Measurements from ENCODE around the gene RNF14.

RNF14 gene

DNA sequence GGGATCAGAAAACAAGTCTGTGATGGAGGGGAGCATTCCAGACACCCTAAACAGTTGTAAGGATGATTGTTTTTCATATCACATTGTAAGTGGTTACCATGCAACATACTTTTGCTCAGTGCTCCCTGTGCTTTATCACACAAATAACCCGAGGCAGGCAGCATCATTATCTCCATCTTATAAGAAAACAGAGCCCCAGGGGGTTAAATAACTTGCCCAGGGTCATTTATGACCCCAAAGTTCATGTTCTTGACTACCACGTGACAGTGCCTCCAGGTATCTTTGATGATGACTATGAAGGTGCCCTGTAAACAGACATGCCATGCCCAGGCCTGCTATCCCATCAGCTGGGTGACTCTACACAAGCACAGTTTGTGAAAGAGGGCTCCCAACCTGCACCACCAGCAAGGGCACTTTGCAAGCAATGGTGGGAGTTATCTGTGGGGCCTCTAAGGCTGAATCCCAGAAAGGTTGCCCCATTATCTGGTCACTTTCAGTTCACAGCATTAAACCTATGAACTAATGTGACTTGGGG, 34.4 kb downstream of the RNF14 start:
- H3K27ac ChIP-seq (ENCODE audit: low read depth, low read length) = no peak overlapping the region
- no peak overlapping the region for H3K9ac ChIP-seq (ENCODE audit: low read depth in 1 of 2, low read length in 2 of 2)
- peaks cover 28 to 65% of the 10 kb centered on the region in 2 donors for H3K36me3 ChIP-seq (ENCODE audit: control insufficient read depth in 1 of 2, insufficient read depth in 2 of 2, low read length in 2 of 2)

DNA sequence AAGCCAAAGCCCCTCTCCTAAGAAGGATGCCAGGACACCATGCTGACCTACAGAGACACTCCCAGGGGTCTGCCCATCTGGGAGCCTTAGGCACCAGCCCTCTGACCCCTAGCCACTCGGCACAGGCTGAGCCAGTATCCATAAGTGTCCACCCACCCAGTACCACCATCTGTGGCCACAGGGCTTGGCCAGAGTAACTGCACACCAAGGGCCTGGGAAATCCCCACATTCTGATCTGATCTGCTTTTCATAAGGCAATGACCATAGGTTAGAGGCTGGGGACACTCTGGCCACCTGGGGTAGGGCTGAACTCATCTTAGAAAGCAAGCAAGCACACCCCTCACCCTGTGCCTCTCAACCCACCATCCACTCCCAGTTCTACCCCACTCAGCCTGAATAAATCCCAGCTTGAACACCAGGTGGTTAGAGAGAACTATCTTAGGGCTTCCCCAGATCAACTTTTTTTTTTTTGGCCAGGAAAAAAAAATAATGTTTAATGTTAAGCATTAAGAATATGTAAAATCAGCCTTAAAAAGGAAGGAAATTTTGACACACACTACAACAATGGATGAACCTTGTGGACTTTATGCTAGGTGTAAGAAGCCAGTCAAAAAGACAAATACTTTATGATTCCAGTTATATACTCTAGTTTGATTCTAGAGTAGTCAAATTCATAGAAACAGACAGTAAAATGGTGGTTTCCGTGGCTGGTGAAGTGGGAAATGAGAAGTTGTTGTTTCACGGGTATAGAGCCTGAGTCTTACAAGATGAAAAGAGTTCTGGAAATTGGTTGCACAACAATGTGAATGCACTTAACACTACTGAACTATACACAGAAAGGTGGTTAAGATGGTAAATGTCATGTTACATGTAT, 37.7 kb downstream of the RNF14 start:
- peaks cover 25 to 52% of the 10 kb centered on the region in 2 donors for H3K36me3 ChIP-seq (ENCODE audit: control insufficient read depth in 1 of 2, insufficient read depth in 2 of 2, low read length in 2 of 2)
- H3K4me3 ChIP-seq (ENCODE audit: low read depth in 1 of 2, low read length in 2 of 2) = no peak overlapping the region
- no peaks in the 10 kb centered on the region for H3K9me3 ChIP-seq (ENCODE audit: control insufficient read depth in 1 of 2, low read length in 2 of 2)
- no peak overlapping the region for H3K9ac ChIP-seq (ENCODE audit: low read depth in 1 of 2, low read length in 2 of 2)
- H3K4me1 ChIP-seq (ENCODE audit: control insufficient read depth in 1 of 2, insufficient read depth in 2 of 2, low read length in 2 of 2) = peaks cover 0 to under 1% of the 10 kb centered on the region in 2 donors
- H3K27me3 ChIP-seq (ENCODE audit: control insufficient read depth in 1 of 2, insufficient read depth in 2 of 2, low read length in 2 of 2) = no peaks in the 10 kb centered on the region
- no peak overlapping the region for H3K27ac ChIP-seq (ENCODE audit: low read depth, low read length)

More for the DNA sequence above, 34.4 kb downstream of the RNF14 start:
- Histone ChIP-seq H3K4me3 (ENCODE audit: low read depth in 1 of 2, low read length in 2 of 2) (no peak overlapping the region), H3K9me3 (ENCODE audit: control insufficient read depth in 1 of 2, low read length in 2 of 2) (no peaks in the 10 kb centered on the region), H3K4me1 (ENCODE audit: control insufficient read depth in 1 of 2, insufficient read depth in 2 of 2, low read length in 2 of 2) (no peaks in the 10 kb centered on the region), H3K27me3 (ENCODE audit: control insufficient read depth in 1 of 2, insufficient read depth in 2 of 2, low read length in 2 of 2) (no peaks in the 10 kb centered on the region)

GRCh38 chr5:142007237-142007544, 38.3 kb downstream of the RNF14 start:
- no peak overlapping the region for H3K4me3 ChIP-seq (ENCODE audit: low read depth in 1 of 2, low read length in 2 of 2)
- H3K36me3 ChIP-seq (ENCODE audit: control insufficient read depth in 1 of 2, insufficient read depth in 2 of 2, low read length in 2 of 2) = peaks cover 25 to 47% of the 10 kb centered on the region in 2 donors
- H3K9ac ChIP-seq (ENCODE audit: low read depth in 1 of 2, low read length in 2 of 2) = no peak overlapping the region
- peaks cover 0 to 7% of the 10 kb centered on the region in 2 donors for H3K4me1 ChIP-seq (ENCODE audit: control insufficient read depth in 1 of 2, insufficient read depth in 2 of 2, low read length in 2 of 2)
- no peaks in the 10 kb centered on the region for H3K9me3 ChIP-seq (ENCODE audit: control insufficient read depth in 1 of 2, low read length in 2 of 2)
- H3K27me3 ChIP-seq (ENCODE audit: control insufficient read depth in 1 of 2, insufficient read depth in 2 of 2, low read length in 2 of 2) = no peaks in the 10 kb centered on the region
- H3K27ac ChIP-seq (ENCODE audit: low read depth, low read length) = no peak overlapping the region

GRCh38 chr5:142008813-142009212, 39.9 kb downstream of the RNF14 start:
- no peak overlapping the region for H3K27ac ChIP-seq (ENCODE audit: low read depth, low read length)
- no peaks in the 10 kb centered on the region for H3K9me3 ChIP-seq (ENCODE audit: control insufficient read depth in 1 of 2, low read length in 2 of 2)
- no peaks in the 10 kb centered on the region for H3K27me3 ChIP-seq (ENCODE audit: control insufficient read depth in 1 of 2, insufficient read depth in 2 of 2, low read length in 2 of 2)
- peaks cover 8 to 14% of the 10 kb centered on the region in 2 donors for H3K4me1 ChIP-seq (ENCODE audit: control insufficient read depth in 1 of 2, insufficient read depth in 2 of 2, low read length in 2 of 2)
- peaks cover 19 to 35% of the 10 kb centered on the region in 2 donors for H3K36me3 ChIP-seq (ENCODE audit: control insufficient read depth in 1 of 2, insufficient read depth in 2 of 2, low read length in 2 of 2)
- no peak overlapping the region for H3K4me3 ChIP-seq (ENCODE audit: low read depth in 1 of 2, low read length in 2 of 2)
- H3K9ac ChIP-seq (ENCODE audit: low read depth in 1 of 2, low read length in 2 of 2) = no peak overlapping the region

GRCh38 chr5:142009886-142010285, 41.0 kb downstream of the RNF14 start:
- Histone ChIP-seq H3K27me3 (ENCODE audit: control insufficient read depth in 1 of 2, insufficient read depth in 2 of 2, low read length in 2 of 2) (no peaks in the 10 kb centered on the region), H3K9ac (ENCODE audit: low read depth in 1 of 2, low read length in 2 of 2) (no peak overlapping the region), H3K4me3 (ENCODE audit: low read depth in 1 of 2, low read length in 2 of 2) (no peak overlapping the region), H3K4me1 (ENCODE audit: control insufficient read depth in 1 of 2, insufficient read depth in 2 of 2, low read length in 2 of 2) (peaks cover 14 to 23% of the 10 kb centered on the region in 2 donors), H3K27ac (ENCODE audit: low read depth, low read length) (no peak overlapping the region), H3K36me3 (ENCODE audit: control insufficient read depth in 1 of 2, insufficient read depth in 2 of 2, low read length in 2 of 2) (peaks cover 12 to 25% of the 10 kb centered on the region in 2 donors), H3K9me3 (ENCODE audit: control insufficient read depth in 1 of 2, low read length in 2 of 2) (no peaks in the 10 kb centered on the region)

- peak overlapping the region; percentile 90 to 93 for H3K4me3 ChIP-seq (ENCODE audit: low read depth in 1 of 2, low read length in 2 of 2)
- H3K27me3 ChIP-seq (ENCODE audit: control insufficient read depth in 1 of 2, insufficient read depth in 2 of 2, low read length in 2 of 2) = no peaks in the 10 kb centered on the region
- H3K9ac ChIP-seq (ENCODE audit: low read depth in 1 of 2, low read length in 2 of 2) = no peak overlapping the region
- no peak overlapping the region for H3K27ac ChIP-seq (ENCODE audit: low read depth, low read length)
- no peaks in the 10 kb centered on the region for H3K9me3 ChIP-seq (ENCODE audit: control insufficient read depth in 1 of 2, low read length in 2 of 2)
- peaks cover 0 to 11% of the 10 kb centered on the region in 2 donors for H3K36me3 ChIP-seq (ENCODE audit: control insufficient read depth in 1 of 2, insufficient read depth in 2 of 2, low read length in 2 of 2)
- H3K4me1 ChIP-seq (ENCODE audit: control insufficient read depth in 1 of 2, insufficient read depth in 2 of 2, low read length in 2 of 2) = peaks cover 21 to 26% of the 10 kb centered on the region in 2 donors
These were observed 42.8 kb downstream of the RNF14 start for GRCh38 chr5:142011572-142012185.

GRCh38 chr5:142012186-142012785, 43.4 kb downstream of the RNF14 start:
- peak overlapping the region; percentile 90 to 93 for H3K4me3 ChIP-seq (ENCODE audit: low read depth in 1 of 2, low read length in 2 of 2)
- peaks cover 0 to 11% of the 10 kb centered on the region in 2 donors for H3K36me3 ChIP-seq (ENCODE audit: control insufficient read depth in 1 of 2, insufficient read depth in 2 of 2, low read length in 2 of 2)
- peak overlapping the region; percentile 11 for H3K27ac ChIP-seq (ENCODE audit: low read depth, low read length)
- no peaks in the 10 kb centered on the region for H3K27me3 ChIP-seq (ENCODE audit: control insufficient read depth in 1 of 2, insufficient read depth in 2 of 2, low read length in 2 of 2)
- no peaks in the 10 kb centered on the region for H3K9me3 ChIP-seq (ENCODE audit: control insufficient read depth in 1 of 2, low read length in 2 of 2)
- H3K4me1 ChIP-seq (ENCODE audit: control insufficient read depth in 1 of 2, insufficient read depth in 2 of 2, low read length in 2 of 2) = peaks cover 21 to 26% of the 10 kb centered on the region in 2 donors
- H3K9ac ChIP-seq (ENCODE audit: low read depth in 1 of 2, low read length in 2 of 2) = peak overlapping the region; percentile 89 to 93

DNA sequence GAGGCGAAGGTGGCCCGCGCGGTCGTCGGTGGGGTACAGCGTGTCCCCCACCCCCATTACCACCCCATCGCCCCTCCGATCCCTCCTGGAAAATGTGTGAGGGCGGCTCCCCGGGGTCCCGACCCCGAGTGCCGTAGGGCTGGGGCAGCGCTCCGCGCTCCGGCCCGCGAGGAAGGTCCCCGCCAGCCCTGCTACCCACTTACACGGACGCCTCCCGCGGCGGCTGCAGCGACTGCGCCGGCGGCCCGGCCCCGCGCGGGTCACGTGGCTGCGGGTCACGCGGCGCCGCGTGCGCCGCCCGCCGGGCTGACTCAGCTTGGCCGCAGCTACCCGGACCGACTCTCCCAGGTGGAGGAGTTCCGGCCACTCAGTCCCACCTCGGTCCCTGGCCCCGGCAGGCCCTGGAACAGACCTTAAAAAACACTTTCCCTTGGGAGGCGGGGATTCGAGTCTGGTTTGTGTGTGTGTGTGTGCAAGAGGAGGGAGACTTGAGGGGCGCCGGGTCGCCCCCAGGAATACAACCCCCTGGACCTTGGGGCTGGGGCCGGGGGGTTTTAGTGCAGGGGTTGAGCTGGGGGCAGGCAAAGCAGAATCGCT, 44.0 kb downstream of the RNF14 start, which contains the start of gene GNPDA1:
Gene GNPDA1 (minus strand): TSS at position 236 of the 597 bp plus-strand sequence. CDS start 992 bp downstream, outside the sequence.
- Histone ChIP-seq H3K27me3 (ENCODE audit: control insufficient read depth in 1 of 2, insufficient read depth in 2 of 2, low read length in 2 of 2) (no peaks in the 10 kb centered on the region), H3K27ac (ENCODE audit: low read depth, low read length) (peak within 1 kb of the TSS; percentile 22), H3K4me1 (ENCODE audit: control insufficient read depth in 1 of 2, insufficient read depth in 2 of 2, low read length in 2 of 2) (peaks cover 21 to 26% of the 10 kb centered on the region in 2 donors), H3K9ac (ENCODE audit: low read depth in 1 of 2, low read length in 2 of 2) (peak within 1 kb of the TSS; percentile 89 to 93), H3K4me3 (ENCODE audit: low read depth in 1 of 2, low read length in 2 of 2) (peak within 1 kb of the TSS; percentile 90 to 93), H3K9me3 (ENCODE audit: control insufficient read depth in 1 of 2, low read length in 2 of 2) (no peaks in the 10 kb centered on the region), H3K36me3 (ENCODE audit: control insufficient read depth in 1 of 2, insufficient read depth in 2 of 2, low read length in 2 of 2) (peaks cover 0 to 8% of the 10 kb centered on the region in 2 donors)

- Histone ChIP-seq H3K27ac (ENCODE audit: low read depth, low read length) (no peak overlapping the region), H3K9me3 (ENCODE audit: control insufficient read depth in 1 of 2, low read length in 2 of 2) (no peaks in the 10 kb centered on the region), H3K36me3 (ENCODE audit: control insufficient read depth in 1 of 2, insufficient read depth in 2 of 2, low read length in 2 of 2) (peaks cover 0 to 3% of the 10 kb centered on the region in 2 donors), H3K4me3 (ENCODE audit: low read depth in 1 of 2, low read length in 2 of 2) (peak overlapping the region in 1 of 2 donors; percentile 93), H3K4me1 (ENCODE audit: control insufficient read depth in 1 of 2, insufficient read depth in 2 of 2, low read length in 2 of 2) (peaks cover 21 to 26% of the 10 kb centered on the region in 2 donors), H3K9ac (ENCODE audit: low read depth in 1 of 2, low read length in 2 of 2) (peak overlapping the region in 1 of 2 donors; percentile 16), H3K27me3 (ENCODE audit: control insufficient read depth in 1 of 2, insufficient read depth in 2 of 2, low read length in 2 of 2) (no peaks in the 10 kb centered on the region)
These were observed 45.0 kb downstream of the RNF14 start for GRCh38 chr5:142013734-142014521.
